22Rv1 (cell line): Measurements from ENCODE around the gene PKD2.

Source experiments
- CTCF ChIP-seq: fragments of 450-650 bp; IDR thresholded peaks from 2 replicates; pipeline ENCODE4 v1.5.1; 2017; ENCODE audit warnings: mild to moderate bottlenecking
- ZFX ChIP-seq: fragments of 450-650 bp; IDR thresholded peaks from 2 replicates; pipeline ENCODE4 v1.6.1; 2017; ENCODE audit warnings: antibody characterized with exemption, borderline replicate concordance

GRCh38 chr4:88015659-88016295 lies 8.3 kb downstream of the PKD2 start:
- TF ChIP-seq ZFX: no peak
- no peak for TF ChIP-seq CTCF
